Nephron (organoid): ENCODE measurements around the gene TNNI3K.

Source experiments
- H3K27ac Mint-ChIP-seq, 3 experiments: 2 replicates each; pipeline ENCODE4 v1.8.0; 2020; ENCODE audit warnings: mixed read lengths in 3 of 3, mild to moderate bottlenecking in 2 of 3, moderate library complexity in 1 of 3
- H3K27me3 Mint-ChIP-seq: 2 replicates; pipeline ENCODE4 v1.8.0; 2021; ENCODE audit warnings: low read depth, mild to moderate bottlenecking, moderate library complexity, mixed read lengths
- H3K36me3 Mint-ChIP-seq: 2 replicates; pipeline ENCODE4 v1.8.0; 2020; ENCODE audit warnings: low read depth, mixed read lengths
- H3K4me1 Mint-ChIP-seq: 2 replicates; pipeline ENCODE4 v1.8.0; 2020; ENCODE audit warnings: mixed read lengths
- H3K4me3 Mint-ChIP-seq, 3 experiments: 2 replicates each; pipeline ENCODE4 v1.8.0; 2020; ENCODE audit warnings: mild to moderate bottlenecking in 3 of 3, mixed read lengths in 3 of 3, moderate library complexity in 2 of 3
- H3K9me3 Mint-ChIP-seq: 2 replicates; pipeline ENCODE4 v1.8.0; 2020; ENCODE audit warnings: mixed read lengths
- CTCF ChIP-seq, 3 experiments: fragments of 200-600 bp; sonication (generic); IDR thresholded peaks; one replicate each; pipeline ENCODE4 v1.5.0; 2021; ENCODE audit warnings: antibody characterized with exemption in 3 of 3; ENCODE audit not compliant: unreplicated experiment in 3 of 3

TNNI3K gene

GRCh38 chr1:74432325-74432724 lies 197.1 kb downstream of the TNNI3K start:
- no peaks in the 10 kb centered on the region for H3K27me3 Mint-ChIP-seq
- H3K9me3 Mint-ChIP-seq = no peaks in the 10 kb centered on the region
- TF ChIP-seq CTCF (IDR thresholded peaks at IDR 0.05; ENCODE audit: unreplicated experiment in 3 of 3) = no peak
- no peaks in the 10 kb centered on the region for H3K36me3 Mint-ChIP-seq
- no peak overlapping the region for H3K27ac Mint-ChIP-seq
- H3K4me3 Mint-ChIP-seq = no peak overlapping the region
- peaks cover 7% of the 10 kb centered on the region for H3K4me1 Mint-ChIP-seq

- no peak overlapping the region for H3K27ac Mint-ChIP-seq
- H3K27me3 Mint-ChIP-seq = no peaks in the 10 kb centered on the region
- TF ChIP-seq CTCF (IDR thresholded peaks at IDR 0.05; ENCODE audit: unreplicated experiment in 3 of 3) = no peak
- H3K4me1 Mint-ChIP-seq = peaks cover 12% of the 10 kb centered on the region
- H3K36me3 Mint-ChIP-seq = no peaks in the 10 kb centered on the region
- no peak overlapping the region for H3K4me3 Mint-ChIP-seq
- H3K9me3 Mint-ChIP-seq = no peaks in the 10 kb centered on the region
Observed at GRCh38 chr1:74434321-74434720, 199.1 kb downstream of the TNNI3K start.

- no peaks in the 10 kb centered on the region for H3K36me3 Mint-ChIP-seq
- H3K4me3 Mint-ChIP-seq = no peak overlapping the region
- no peak for TF ChIP-seq CTCF (IDR thresholded peaks at IDR 0.05; ENCODE audit: unreplicated experiment in 3 of 3)
- peaks cover 10% of the 10 kb centered on the region for H3K4me1 Mint-ChIP-seq
- H3K27ac Mint-ChIP-seq = no peak overlapping the region
- H3K9me3 Mint-ChIP-seq = no peaks in the 10 kb centered on the region
- H3K27me3 Mint-ChIP-seq = no peaks in the 10 kb centered on the region
Observed at GRCh38 chr1:74436078-74436477, 200.9 kb downstream of the TNNI3K start.

GRCh38 chr1:74437035-74437434 lies 201.8 kb downstream of the TNNI3K start:
- H3K36me3 Mint-ChIP-seq = no peaks in the 10 kb centered on the region
- TF ChIP-seq CTCF (IDR thresholded peaks at IDR 0.05; ENCODE audit: unreplicated experiment in 3 of 3) = no peak
- no peak overlapping the region for H3K27ac Mint-ChIP-seq
- no peak overlapping the region for H3K4me3 Mint-ChIP-seq
- no peaks in the 10 kb centered on the region for H3K9me3 Mint-ChIP-seq
- no peaks in the 10 kb centered on the region for H3K27me3 Mint-ChIP-seq
- H3K4me1 Mint-ChIP-seq = peaks cover 10% of the 10 kb centered on the region

GRCh38 chr1:74452035-74452434 lies 216.8 kb downstream of the TNNI3K start:
- no peaks in the 10 kb centered on the region for H3K36me3 Mint-ChIP-seq
- no peaks in the 10 kb centered on the region for H3K9me3 Mint-ChIP-seq

More at GRCh38 chr1:74452035-74452434, 216.8 kb downstream of the TNNI3K start:
- Mint-ChIP-seq H3K4me1 (no peaks in the 10 kb centered on the region), H3K27me3 (no peaks in the 10 kb centered on the region), H3K27ac (no peak overlapping the region), H3K4me3 (no peak overlapping the region)
- TF ChIP-seq CTCF (IDR thresholded peaks at IDR 0.05; ENCODE audit: unreplicated experiment in 3 of 3) = no peak
